GM10266 (cell line): ENCODE data around the gene GGT1.
"Not testable (repeated sequence)": the region's sequence is repeated elsewhere in the genome, so short reads cannot be mapped to it uniquely, and the experiment has no call there.

Experiments
- DNase-seq: peaks from one replicate; pipeline ENCODE4 v3.0.0; 2012; ENCODE audit errors: extremely low spot score
- CTCF ChIP-seq: IDR thresholded peaks from 2 replicates; pipeline ENCODE4 v1.5.1; 2012; ENCODE audit warnings: mild to moderate bottlenecking, low read depth; ENCODE audit not compliant: control insufficient read depth, insufficient read depth; ENCODE audit errors: missing control alignments

The GGT1 gene

GRCh38 chr22:24594569-24595120 is 8.3 kb upstream of the GGT1 start:
- TF ChIP-seq CTCF, result no peak
- no peak for DNase-seq

- no peak for TF ChIP-seq CTCF
- DNase-seq, result no peak
Observed at GRCh38 chr22:24595228-24595627, 7.8 kb upstream of the GGT1 start.

- no peak for DNase-seq
- no peak for TF ChIP-seq CTCF
Observed at GRCh38 chr22:24595863-24596262, 7.1 kb upstream of the GGT1 start.

GRCh38 chr22:24597076-24597475 is 5.9 kb upstream of the GGT1 start:
- DNase-seq, result not testable (repeated sequence)

GRCh38 chr22:24599514-24599913 is 3.5 kb upstream of the GGT1 start:
- no peak for TF ChIP-seq CTCF
- no peak for DNase-seq

- DNase-seq, result not testable (repeated sequence)
Observed at GRCh38 chr22:24599958-24600715, 2.9 kb upstream of the GGT1 start.

GRCh38 chr22:24601217-24602104 is 1.5 kb upstream of the GGT1 start:
- no peak for TF ChIP-seq CTCF
- no peak for DNase-seq

GRCh38 chr22:24602105-24602749 is 766 bp upstream of the GGT1 start:
- DNase-seq, result not testable (repeated sequence)
